Osteocyte (in vitro differentiated cells): ENCODE measurements around the gene GIMAP4. TPM values are rescaled to one million over a fixed set of nuclear protein-coding genes. Genes with fewer than 3 reads are reported as not detected.

Experiments used
- total RNA-seq: library from RNA; stranded (reverse); gene quantifications from 2 replicates; pipeline ENCODE4 v1.2.1, GENCODE V29; 2021

Gene GIMAP4
- total RNA-seq, 1 donor from 2014 or later, result not detected

Other genes with a start within 250 kb of the GIMAP4 start
- not detected in 2 replicates for gene LRRC61, start 244.0 kb upstream of the GIMAP4 start, total RNA-seq
- gene ACTR3C, start 243.8 kb upstream of the GIMAP4 start, total RNA-seq, result not detected in 2 replicates
- not detected in 2 replicates for gene RARRES2, start 225.8 kb upstream of the GIMAP4 start, total RNA-seq
- 66.3 and 72.9 TPM in 2 replicates for gene REPIN1, start 198.6 kb upstream of the GIMAP4 start, total RNA-seq
- 5.9 and 8.0 TPM in 2 replicates for gene ZNF775, start 188.1 kb upstream of the GIMAP4 start, total RNA-seq
- not detected in 2 replicates for gene GIMAP8, start 116.8 kb upstream of the GIMAP4 start, total RNA-seq
- not detected in 2 replicates for gene GIMAP7, start 52.5 kb upstream of the GIMAP4 start, total RNA-seq
- not detected in 2 replicates for gene GIMAP6, start 65.0 kb downstream of the GIMAP4 start, total RNA-seq
- not detected in 2 replicates for gene GIMAP2, start 118.3 kb downstream of the GIMAP4 start, total RNA-seq
- gene GIMAP1, start 149.2 kb downstream of the GIMAP4 start, total RNA-seq, result not detected in 2 replicates
- not detected in 2 replicates for gene GIMAP5, start 170.0 kb downstream of the GIMAP4 start, total RNA-seq
- not detected in 2 replicates for gene TMEM176B, start 233.0 kb downstream of the GIMAP4 start, total RNA-seq
- gene TMEM176A, start 233.4 kb downstream of the GIMAP4 start, total RNA-seq, result not detected in 2 replicates